AG04450 (cell line): ENCODE data around the gene LYRM2. TPM values are rescaled to one million over a fixed set of nuclear protein-coding genes. Genes with fewer than 3 reads are reported as not detected.
"Not testable (repeated sequence)": the region's sequence is repeated elsewhere in the genome, so short reads cannot be mapped to it uniquely, and the experiment has no call there.

ENCODE experiments used
- CTCF ChIA-PET: fragments of 300-600, 350-600 bp; formaldehyde crosslinking; extraction: SDS; loops from one replicate; lab custom pipeline; 2022; ENCODE audit warnings: antibody characterized with exemption, inconsistent platforms; lab: Charles Lee
- POLR2A ChIA-PET: fragments of 350-600 bp; formaldehyde crosslinking; extraction: SDS; loops from one replicate; lab custom pipeline; 2021; ENCODE audit warnings: antibody characterized with exemption, inconsistent platforms; lab: Yijun Ruan, JAX
- DNase-seq: peaks from one replicate; pipeline ENCODE4 v3.0.0-alpha.2; 2011; ENCODE audit warnings: low read depth, low spot score
- H3K27ac ChIP-seq: one replicate; pipeline ENCODE4 v1.5.1; 2012; ENCODE audit warnings: low read depth, low read length, control low read depth
- H3K27me3 ChIP-seq: one replicate; pipeline ENCODE4 v1.6.0; 2012; ENCODE audit warnings: low read length; ENCODE audit not compliant: control insufficient read depth, insufficient read depth
- H3K4me3 ChIP-seq: 2 replicates; pipeline ENCODE4 v1.5.1; 2011; ENCODE audit warnings: mild to moderate bottlenecking, low read depth, low read length, control low read depth
- H3K9me3 ChIP-seq: 2 replicates; pipeline ENCODE4 v1.5.1; 2012; ENCODE audit warnings: low read length; ENCODE audit not compliant: control insufficient read depth, insufficient read depth
- polyA plus RNA-seq: library from polyadenylated mRNA; depleted of rRNA; stranded (reverse); fragments of >200 nt; gene quantifications from 2 replicates; pipeline ENCODE4 v1.2.3, GENCODE V29; 2011
- TF ChIP-seq, protein P1 (sequence below): IDR thresholded peaks from 2 replicates; pipeline ENCODE4 v1.5.1; 2011; ENCODE audit warnings: low read depth, low read length, control low read depth, inconsistent platforms

LYRM2 gene
- polyA plus RNA-seq, 1 experiment: 58.5 TPM

DNA sequence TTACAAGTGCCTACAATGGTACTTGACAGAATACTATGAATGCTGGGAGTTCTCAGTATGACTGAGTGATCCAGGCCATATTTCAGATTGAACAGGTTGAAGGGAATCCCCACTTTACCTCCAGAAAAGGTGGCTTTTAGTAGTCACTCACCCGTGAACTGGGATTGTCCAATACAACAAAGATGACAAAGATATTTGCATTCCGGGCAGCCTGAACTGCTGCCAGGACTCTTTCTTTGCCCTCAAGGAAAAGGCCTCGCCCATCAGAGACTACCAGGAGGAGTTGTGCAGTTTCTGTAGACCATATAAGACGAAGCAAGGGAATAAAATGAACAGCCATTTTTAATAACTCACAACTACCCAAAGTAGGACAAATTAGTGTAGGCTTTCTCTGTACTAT, 6.3 kb upstream of the LYRM2 start:
- no peak for DNase-seq
- ChIA-PET CTCF (no interaction called here), POLR2A (no interaction called here)
- H3K27ac ChIP-seq: no peak overlapping the region
- TF ChIP-seq, protein P1, sequence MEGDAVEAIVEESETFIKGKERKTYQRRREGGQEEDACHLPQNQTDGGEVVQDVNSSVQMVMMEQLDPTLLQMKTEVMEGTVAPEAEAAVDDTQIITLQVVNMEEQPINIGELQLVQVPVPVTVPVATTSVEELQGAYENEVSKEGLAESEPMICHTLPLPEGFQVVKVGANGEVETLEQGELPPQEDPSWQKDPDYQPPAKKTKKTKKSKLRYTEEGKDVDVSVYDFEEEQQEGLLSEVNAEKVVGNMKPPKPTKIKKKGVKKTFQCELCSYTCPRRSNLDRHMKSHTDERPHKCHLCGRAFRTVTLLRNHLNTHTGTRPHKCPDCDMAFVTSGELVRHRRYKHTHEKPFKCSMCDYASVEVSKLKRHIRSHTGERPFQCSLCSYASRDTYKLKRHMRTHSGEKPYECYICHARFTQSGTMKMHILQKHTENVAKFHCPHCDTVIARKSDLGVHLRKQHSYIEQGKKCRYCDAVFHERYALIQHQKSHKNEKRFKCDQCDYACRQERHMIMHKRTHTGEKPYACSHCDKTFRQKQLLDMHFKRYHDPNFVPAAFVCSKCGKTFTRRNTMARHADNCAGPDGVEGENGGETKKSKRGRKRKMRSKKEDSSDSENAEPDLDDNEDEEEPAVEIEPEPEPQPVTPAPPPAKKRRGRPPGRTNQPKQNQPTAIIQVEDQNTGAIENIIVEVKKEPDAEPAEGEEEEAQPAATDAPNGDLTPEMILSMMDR: no peak
- H3K27me3 ChIP-seq: no peaks in the 10 kb centered on the region
- H3K9me3 ChIP-seq: no peaks in the 10 kb centered on the region
- no peak overlapping the region for H3K4me3 ChIP-seq

DNA sequence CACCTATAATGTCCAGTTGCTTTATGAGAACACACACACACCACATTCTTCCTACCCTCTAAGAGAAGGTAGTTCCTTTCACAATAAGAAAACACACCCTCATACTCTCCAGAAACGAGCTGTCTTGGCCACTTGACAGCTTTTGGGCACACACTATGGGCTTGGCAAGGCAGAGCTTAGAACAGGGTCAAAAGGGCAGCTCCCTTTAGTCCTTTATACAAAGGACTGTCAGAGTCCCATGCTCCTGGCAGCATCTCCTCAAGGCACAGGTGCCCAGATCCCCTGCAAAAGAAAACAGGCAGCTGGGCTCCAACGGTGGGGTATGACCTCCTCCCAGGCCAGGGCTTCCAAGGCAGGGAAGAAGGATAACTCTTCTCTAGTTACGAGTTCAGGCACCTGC, 4.9 kb upstream of the LYRM2 start:
- TF ChIP-seq, protein P1: no peak
- DNase-seq: no peak
- ChIA-PET CTCF (no interaction called here), POLR2A (no interaction called here)
- no peak overlapping the region for H3K27ac ChIP-seq
- H3K27me3 ChIP-seq: no peaks in the 10 kb centered on the region
- no peaks in the 10 kb centered on the region for H3K9me3 ChIP-seq
- no peak overlapping the region for H3K4me3 ChIP-seq

DNA sequence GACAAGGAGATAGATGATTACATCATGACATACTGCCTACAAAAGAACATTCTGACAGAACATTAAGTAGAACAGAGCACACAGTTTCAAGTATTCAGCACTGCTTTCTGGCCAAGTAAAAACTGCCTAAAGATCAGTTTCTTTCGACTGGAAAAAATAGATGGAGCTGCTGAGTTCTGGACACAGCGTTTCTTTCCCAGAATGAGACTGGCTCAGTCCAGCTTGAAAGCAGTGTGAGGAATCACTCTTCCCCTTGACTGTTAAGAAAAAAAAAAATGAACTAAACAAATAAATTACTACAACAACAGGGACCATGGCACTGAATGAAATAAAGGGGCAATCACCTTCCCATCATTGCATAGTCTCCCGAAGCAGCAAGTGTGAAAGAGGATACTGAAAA, 4.4 kb upstream of the LYRM2 start:
- ChIA-PET POLR2A (no interaction called here), CTCF (no interaction called here)

DNA sequence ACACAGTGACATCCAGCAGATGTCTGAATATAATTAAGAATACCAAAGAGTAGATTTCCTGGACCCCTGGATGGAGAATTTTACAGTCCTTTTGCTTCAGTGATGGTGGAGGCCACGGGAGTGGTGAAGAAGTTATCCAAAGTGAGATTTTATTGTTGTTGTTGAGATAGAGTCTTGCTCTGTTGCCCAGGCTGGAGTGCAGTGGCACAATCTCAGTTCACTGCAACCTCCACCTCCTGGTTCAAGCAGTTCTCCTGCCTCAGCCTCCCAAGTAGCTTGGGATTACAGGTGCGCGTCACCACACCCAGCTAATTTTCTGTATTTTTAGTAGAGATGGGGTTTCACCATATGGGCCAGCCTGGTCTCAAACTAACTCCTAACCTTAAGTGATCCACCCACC, 3.0 kb upstream of the LYRM2 start:
- H3K27me3 ChIP-seq, H3K4me3 ChIP-seq, H3K27ac ChIP-seq, H3K9me3 ChIP-seq, DNase-seq, POLR2A ChIA-PET: not testable (repeated sequence)
- CTCF ChIA-PET: interaction anchor here (0.6 kb wide), 1 partner anchor 273 kb away, joined by 4 read pairs; no protein-coding TSS in a partner anchor

More for the DNA sequence above, 4.4 kb upstream of the LYRM2 start:
- no peak for DNase-seq
- no peak overlapping the region for H3K4me3 ChIP-seq
- no peaks in the 10 kb centered on the region for H3K9me3 ChIP-seq
- TF ChIP-seq, protein P1: no peak
- H3K27ac ChIP-seq: no peak overlapping the region
- no peaks in the 10 kb centered on the region for H3K27me3 ChIP-seq

DNA sequence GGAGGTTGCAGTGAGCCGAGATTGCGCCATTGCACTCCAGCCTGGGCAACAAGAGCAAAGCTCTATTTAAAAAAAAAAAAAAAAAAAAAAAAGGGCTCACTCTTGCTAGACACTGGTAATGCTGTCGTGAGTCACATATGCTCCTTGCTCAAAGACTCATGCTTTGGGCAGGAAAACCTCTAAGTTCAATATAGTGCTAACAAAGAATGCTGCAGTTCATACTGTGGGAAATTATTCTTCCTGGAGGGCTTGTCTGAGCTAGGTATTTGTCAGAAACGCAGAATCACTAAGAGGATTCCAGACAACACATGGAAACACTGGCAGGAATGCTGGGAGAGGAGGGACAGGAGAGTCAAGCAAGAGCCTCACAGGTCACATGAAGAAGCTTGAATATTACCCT, 2.3 kb upstream of the LYRM2 start:
- TF ChIP-seq, protein P1: no peak
- Histone ChIP-seq H3K4me3 (no peak overlapping the region), H3K27me3 (no peaks in the 10 kb centered on the region), H3K27ac (no peak overlapping the region), H3K9me3 (no peaks in the 10 kb centered on the region)
- no peak for DNase-seq
- CTCF ChIA-PET: interaction anchor here (0.6 kb wide), 2 partner anchors 31 to 272 kb away, joined by 3 to 4 read pairs; no protein-coding TSS in a partner anchor
- POLR2A ChIA-PET: no interaction called here
